ENCODE measurements around the gene ADAMTSL1.

ADAMTSL1 gene

DNA sequence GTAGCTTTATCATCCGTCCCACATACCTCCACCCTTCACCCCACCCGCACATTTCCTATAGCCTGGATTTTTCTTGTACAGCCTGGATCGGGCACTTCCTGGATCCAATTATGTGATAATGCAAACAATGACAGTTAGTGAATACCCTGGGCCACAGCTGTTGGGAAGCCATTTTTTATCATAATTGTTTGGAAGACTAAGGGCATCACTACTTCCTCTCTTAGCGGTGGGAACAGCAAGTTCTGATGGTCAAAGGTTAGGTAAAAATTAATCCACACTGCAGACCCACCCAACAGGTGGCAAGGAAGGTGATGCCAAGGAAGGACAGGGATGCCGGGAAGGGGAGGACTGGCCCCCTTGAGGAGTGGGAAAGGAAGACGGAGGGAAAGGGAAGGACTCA, 375.3 kb downstream of the ADAMTSL1 start:
- TF ChIP-seq, protein P1, sequence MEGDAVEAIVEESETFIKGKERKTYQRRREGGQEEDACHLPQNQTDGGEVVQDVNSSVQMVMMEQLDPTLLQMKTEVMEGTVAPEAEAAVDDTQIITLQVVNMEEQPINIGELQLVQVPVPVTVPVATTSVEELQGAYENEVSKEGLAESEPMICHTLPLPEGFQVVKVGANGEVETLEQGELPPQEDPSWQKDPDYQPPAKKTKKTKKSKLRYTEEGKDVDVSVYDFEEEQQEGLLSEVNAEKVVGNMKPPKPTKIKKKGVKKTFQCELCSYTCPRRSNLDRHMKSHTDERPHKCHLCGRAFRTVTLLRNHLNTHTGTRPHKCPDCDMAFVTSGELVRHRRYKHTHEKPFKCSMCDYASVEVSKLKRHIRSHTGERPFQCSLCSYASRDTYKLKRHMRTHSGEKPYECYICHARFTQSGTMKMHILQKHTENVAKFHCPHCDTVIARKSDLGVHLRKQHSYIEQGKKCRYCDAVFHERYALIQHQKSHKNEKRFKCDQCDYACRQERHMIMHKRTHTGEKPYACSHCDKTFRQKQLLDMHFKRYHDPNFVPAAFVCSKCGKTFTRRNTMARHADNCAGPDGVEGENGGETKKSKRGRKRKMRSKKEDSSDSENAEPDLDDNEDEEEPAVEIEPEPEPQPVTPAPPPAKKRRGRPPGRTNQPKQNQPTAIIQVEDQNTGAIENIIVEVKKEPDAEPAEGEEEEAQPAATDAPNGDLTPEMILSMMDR (IDR thresholded peaks at IDR 0.05) = no peak

DNA sequence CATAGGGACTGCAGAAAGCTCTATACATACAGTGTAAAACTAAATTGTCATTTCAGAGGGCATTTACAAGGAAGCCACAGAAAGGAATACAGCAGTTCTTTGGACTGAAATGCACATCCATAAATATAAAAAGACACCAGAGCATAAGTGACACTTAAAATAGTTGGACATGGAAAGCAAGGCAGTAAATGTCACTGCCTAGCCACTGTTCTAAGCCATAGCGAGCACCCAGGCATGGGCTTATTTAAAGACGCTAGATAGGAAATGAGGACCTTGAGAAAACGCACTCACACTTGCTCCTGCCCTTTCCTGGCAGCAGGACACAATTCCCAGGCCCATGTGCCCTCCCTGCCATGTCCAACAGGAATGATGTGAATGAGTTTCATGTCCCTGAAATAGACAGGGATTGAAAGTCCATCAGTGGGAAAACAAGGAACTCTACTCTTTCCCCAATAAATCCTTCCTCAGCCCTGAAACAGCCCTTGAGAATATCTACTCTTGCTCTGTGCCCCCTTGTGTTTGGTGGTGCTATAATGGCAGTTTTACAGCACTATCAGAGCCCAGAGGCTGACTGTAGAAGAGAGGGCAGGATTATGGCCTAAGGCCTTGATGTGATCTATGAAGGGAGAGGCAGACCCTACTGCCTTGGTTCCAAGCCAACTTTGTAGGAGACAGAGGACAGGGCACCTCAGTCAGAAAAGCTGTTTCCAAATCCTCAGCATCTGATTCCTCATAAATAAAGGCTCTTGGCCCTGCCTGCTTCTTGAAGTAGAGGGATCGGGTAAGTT, 376.1 kb downstream of the ADAMTSL1 start:
- TF ChIP-seq, protein P1 (IDR thresholded peaks at IDR 0.05) = no peak

DNA sequence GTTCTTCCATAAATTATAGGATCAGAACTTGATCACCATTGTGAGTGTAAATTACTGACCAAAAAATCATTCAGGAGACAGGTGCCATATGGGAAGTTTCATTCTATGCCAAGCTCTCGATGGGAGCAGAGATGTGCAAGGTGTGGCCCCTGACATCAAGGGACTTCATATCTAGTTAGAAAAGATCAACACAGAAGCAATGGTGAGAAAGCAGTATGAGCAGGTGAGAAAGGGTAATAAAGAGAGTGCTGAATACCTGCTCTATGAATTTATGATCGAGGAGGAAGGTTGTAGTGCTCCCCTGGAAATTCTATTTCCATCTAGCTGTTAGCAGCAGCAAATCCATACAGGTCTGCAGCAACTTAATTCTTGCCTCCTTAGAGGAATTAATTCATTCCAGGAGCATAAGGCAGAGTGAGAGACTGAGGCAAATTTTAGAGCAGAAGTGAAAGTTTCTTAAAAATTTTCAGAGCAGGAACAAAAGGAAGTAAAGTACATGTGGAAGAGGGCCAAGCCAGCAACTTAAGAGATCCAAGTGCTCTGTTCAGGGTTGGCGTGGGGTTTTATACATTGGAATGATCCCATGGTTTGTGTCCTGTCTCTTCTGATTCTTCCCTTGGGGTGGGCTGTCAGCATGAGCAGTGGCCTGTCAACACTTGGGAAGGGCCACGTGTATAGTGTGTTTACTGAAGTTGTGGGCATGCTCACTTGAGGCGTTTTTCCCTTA, 377.3 kb downstream of the ADAMTSL1 start:
- TF ChIP-seq, protein P1 (IDR thresholded peaks at IDR 0.05) = no peak

DNA sequence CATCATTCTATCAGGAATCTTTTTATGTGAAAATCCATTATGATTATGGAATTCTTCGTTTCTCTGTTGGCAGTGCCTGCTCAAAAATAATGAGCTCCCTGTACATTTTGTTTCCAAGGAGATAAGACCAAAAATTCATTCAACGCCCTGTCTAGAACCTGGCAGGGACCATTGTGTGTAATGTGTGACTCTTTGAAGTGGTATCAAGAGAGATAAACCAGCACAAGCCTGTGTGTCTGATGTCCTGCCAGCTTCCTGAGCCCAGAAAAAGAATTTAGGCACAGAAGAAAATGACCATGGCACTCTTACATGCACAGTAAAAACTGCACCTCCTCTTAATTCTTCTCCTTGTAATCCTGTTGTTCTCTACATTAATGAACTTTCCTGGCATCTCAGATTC, 381.7 kb downstream of the ADAMTSL1 start:
- TF ChIP-seq, protein P1 (IDR thresholded peaks at IDR 0.05) = no peak

DNA sequence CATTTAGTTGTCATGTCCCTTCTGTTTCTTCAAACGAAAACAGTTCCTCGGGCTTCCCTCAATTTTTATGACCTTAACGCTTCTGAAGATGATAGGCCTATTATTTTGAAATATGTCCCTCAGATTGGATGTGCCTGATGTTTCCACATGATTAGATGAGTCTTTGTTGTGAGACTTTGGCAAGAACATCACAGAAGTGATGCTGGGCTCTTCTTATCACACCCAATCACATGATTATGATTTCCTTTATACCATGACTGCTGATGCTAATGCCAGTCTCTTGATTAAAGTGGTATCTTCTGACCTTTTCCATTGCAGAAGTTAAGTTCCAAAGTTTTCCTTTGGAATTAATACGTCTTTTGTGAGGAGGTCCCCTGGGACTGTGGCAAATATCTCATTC, 383.4 kb downstream of the ADAMTSL1 start:
- TF ChIP-seq, protein P1 (IDR thresholded peaks at IDR 0.05) = no peak

DNA sequence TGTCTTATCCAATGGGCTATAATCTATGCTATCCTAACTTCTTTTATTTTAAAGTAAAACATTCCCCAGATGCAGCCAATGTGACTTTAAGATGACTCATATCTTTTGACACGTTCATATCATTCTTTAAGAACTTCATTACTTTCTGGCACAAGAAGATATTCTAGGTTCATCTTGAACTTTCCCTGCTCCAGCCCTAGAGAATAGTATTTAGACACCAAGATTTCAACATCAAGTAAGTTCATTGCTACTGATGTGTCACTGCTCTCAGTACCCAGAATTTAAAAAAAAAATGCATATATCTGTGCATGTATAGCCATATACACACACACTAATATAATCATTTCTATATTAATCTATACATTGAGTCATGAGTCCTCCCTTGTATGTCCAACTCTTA, 383.8 kb downstream of the ADAMTSL1 start:
- TF ChIP-seq, protein P1 (IDR thresholded peaks at IDR 0.05) = no peak

DNA sequence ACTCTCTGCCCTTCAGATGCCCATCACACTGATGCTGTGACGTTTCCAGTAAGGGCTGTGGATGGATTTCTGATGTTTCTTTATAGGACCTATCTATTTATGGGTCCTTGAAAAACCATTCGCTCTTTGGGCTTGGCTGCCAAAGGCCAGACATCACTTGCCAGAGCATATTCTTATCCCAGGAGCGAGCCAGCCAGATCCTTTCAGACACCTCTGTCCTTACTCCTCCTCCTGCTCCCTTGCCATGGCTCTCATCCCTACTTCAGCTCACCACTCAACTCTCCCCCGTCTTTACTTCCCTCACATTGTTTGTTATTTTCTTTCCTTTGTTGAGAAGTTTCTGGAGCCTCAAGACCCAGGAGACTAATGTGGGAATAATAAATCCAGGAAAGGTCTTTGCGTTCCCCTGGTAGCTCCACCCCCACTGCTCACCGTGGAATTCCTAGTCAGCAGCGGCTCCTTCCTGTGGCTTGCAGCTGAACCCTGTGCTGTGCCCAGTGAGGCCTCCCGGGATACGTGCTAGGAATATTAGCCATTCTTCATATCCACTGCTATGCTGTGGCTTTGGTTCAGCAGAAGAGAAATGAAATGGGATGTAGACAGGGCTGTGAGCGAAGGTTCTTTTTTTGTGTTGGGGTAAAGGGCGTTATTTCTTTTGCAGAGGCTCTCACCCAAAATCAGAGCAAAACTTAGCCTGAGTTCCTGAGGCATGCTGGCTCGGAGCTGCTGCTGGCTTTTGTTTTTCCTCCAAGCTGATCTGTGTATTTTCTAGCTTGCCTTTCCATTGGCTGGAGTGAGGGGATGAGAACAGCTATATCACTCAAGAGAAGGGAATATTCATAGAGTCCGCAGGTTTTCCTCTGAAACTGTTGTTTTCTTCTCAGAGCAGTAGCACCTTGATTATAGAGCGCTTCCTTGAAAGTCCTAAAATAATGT, 387.9 kb downstream of the ADAMTSL1 start:
- TF ChIP-seq, protein P1 (IDR thresholded peaks at IDR 0.05) = no peak

Measured in LNCAP (cell line).